GM12891 (cell line): ENCODE measurements around the gene CGNL1.

Experiments
- POLR2A ChIP-seq: IDR thresholded peaks from 2 replicates; pipeline ENCODE4 v1.6.1; 2011; ENCODE audit warnings: low read depth, low read length, control low read depth
- SPI1 ChIP-seq: IDR thresholded peaks from 2 replicates; pipeline ENCODE4 v1.6.1; 2011; ENCODE audit warnings: low read depth, low read length, control low read depth

- TF ChIP-seq SPI1: no peak
- no peak for TF ChIP-seq POLR2A
Measured at GRCh38 chr15:57382215-57382614, 5.9 kb downstream of the CGNL1 start.
